GM18907 (cell line): Measurements from ENCODE around the gene NDUFS7.

ENCODE experiments used
- ATAC-seq: cut with Tn5 transposase; IDR thresholded peaks from one replicate; pipeline ENCODE4 v1.9.1; 2021; ENCODE audit warnings: mild to moderate bottlenecking, moderate library complexity; ENCODE audit not compliant: unreplicated experiment

The NDUFS7 gene

DNA sequence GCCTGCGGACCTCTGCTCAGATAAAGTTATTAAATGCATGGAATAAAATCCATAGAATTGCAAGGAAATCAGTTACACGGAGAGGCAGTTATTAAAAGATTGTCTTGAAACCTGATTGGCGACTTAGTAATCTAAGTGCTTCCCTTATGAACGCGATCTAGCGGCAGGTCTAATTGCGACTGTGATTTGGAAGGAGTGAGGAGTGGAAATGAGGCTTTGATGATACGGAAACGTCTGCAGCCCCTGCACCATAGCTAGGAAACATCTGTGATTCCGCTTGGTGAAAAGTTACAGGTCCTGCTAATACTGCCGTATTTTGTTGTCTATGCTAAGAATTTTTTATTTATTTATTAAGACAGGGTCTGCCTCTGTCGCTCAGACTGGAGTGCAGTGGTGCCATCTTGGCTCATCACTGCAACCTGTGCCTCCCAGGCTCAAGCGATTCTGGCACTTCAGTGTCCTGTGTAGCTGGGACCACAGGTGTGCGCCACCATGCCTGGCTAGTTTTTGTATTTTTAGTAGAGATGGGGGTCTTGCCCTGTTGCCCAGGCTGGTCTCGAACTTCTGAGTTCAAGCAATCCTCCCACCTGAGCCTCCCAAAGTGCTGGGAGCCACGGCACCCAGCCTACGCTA lies 887 bp downstream of the NDUFS7 start:
- ATAC-seq = no peak

DNA sequence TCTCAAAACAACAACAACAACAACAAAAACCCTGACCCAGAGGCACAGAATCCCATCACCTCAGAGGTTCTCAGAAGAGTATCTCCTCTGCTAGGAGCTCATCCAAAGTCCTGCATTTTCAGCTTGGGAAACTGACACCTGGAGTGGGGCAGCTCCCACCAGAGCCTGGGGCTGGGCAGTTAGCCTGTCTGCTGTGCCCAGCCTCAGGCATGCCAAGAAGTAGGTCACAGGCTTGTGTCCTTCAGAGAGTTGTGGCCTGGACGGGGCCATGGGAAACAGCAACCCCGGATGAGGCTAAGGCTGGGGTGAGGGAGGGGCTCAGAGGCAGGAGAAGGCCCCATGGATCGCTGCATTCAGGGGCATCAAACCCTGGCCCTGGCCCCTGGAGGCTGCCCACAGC lies 2.1 kb downstream of the NDUFS7 start:
- no peak for ATAC-seq

- no peak for ATAC-seq
These were observed 3.4 kb downstream of the NDUFS7 start for GRCh38 chr19:1386945-1387683.

GRCh38 chr19:1387684-1388636 lies 4.3 kb downstream of the NDUFS7 start:
- no peak for ATAC-seq

- no peak for ATAC-seq
These were observed 4.9 kb downstream of the NDUFS7 start for GRCh38 chr19:1388637-1389026.

DNA sequence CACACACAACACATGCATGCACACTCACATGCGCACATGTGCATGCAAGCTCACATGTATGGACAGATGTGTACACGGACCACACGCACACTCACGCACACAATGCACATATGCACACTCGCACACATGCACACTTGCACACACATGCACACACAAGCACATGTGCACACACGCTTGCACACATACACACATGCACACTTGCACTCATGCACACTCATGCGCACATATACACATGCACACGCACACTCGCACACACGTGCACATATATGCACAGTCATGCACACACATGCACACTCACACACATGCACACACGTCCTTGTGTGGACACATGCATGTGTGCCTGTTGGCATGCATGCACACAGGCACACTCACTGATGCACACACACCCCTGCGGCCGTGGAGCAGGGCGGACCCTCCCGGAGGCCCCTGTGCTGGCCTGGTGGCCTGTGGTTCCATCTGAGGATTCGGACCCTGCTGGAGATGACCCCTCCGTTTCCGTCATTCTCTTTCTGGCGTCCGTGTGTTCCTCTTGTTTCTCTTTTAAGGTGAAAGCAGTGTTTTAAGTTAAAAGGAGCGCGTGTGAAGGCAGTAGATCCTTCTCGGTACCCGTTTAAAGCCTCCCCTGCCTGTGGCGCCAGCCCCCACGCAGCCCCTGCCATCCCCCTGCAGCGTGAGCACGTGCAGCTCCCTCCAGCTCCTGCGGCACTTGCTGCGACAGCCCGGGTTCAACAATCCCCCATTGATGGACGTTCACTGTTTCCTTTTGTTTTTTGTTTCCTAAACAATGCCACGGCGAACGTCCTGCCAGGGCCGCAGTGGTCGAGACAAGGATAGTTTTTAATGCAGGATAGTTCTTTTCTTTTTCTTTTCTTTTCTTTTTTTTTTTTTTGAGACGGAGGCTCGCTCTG lies 5.6 kb downstream of the NDUFS7 start:
- no peak for ATAC-seq

GRCh38 chr19:1390890-1391423 lies 7.2 kb downstream of the NDUFS7 start:
- no peak for ATAC-seq

DNA sequence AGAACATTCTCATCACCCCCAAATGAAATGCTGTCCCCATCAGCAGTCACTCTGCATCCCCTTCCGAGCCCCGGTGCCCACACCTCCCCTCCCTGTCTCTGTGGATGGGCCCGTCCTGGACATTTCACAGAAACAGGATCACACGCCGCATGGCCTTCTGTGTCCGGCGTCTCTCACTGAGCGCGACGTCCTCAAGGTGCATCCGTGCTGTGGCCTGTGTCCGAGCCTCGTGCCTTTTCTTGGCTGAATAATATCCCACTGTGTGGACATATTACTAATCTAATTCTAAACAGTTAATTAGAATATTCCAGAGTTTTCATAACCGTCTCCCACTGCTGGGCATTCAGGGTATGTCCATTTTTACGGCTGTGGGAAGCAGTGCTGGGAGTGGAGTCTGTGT lies 8.7 kb downstream of the NDUFS7 start:
- no peak for ATAC-seq

GRCh38 chr19:1392939-1393530 lies 9.3 kb downstream of the NDUFS7 start:
- no peak for ATAC-seq

- ATAC-seq = no peak
These were observed 10.1 kb downstream of the NDUFS7 start for GRCh38 chr19:1393841-1394240.

GRCh38 chr19:1394252-1395193 lies 10.8 kb downstream of the NDUFS7 start:
- ATAC-seq = no peak

- ATAC-seq = no peak
These were observed 11.7 kb downstream of the NDUFS7 start for GRCh38 chr19:1395194-1396018.

GRCh38 chr19:1396019-1396767 lies 12.5 kb downstream of the NDUFS7 start:
- ATAC-seq = no peak

GRCh38 chr19:1396768-1397679 lies 13.3 kb downstream of the NDUFS7 start:
- no peak for ATAC-seq

DNA sequence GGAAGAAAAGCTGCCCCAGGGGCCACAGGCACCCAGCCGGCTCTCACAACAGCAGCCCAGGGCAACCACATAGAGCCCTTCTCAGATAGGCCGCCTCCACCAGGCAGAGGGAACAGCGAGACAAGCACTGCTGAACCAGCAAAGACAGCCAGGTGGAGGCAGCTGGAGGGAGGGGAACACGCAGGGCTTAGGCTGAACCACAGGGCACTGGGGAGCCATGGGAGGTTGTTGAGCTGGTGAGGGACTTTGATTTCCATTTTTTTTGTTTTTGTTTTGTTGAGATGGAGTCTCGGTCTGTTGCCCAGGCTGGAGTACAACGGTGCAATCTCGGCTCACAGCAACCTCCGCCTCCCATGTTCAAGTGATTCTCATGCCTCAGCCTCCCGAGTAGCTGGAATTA lies 14.1 kb downstream of the NDUFS7 start:
- no peak for ATAC-seq

DNA sequence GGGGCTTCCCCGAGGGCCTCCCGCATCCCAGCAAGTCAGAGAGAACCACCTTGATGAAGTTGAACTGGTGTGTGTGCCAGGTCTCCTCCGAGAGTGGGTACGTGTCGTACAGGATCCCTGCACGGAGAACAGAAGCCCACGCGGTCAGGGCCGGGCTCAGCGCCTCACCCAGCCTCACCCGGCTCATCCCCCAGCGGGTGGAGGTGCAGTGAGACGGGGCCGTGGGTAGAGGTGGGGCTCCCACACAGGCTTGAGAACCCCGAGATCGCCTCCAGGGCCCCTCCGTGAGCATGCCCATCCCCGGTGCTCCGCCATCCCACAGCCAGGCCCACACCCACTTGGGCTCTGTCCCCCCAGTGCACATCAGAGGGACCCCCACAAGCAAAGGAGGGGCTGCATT lies 15.4 kb downstream of the NDUFS7 start:
- no peak for ATAC-seq
